SK-N-SH treated with all-trans-retinoic acid at 6 μM for 48 hours (cell line): ENCODE results near the gene NTM.

Experiments
- ATAC-seq: fragments of 200-7000 bp; cut with Tn5 transposase; 3 replicates; pipeline ENCODE4 v1.9.1; 2020; ENCODE audit warnings: mild to moderate bottlenecking, moderate library complexity
- ARNTL ChIP-seq: fragments of 450-650 bp; formaldehyde crosslinking; IDR thresholded peaks from 2 replicates; pipeline ENCODE4 v1.5.0; 2020; ENCODE audit warnings: low read depth, mild to moderate bottlenecking, moderate library complexity, borderline replicate concordance
- BACH2 ChIP-seq: fragments of 250-450 bp; sonication (Bioruptor Pico); IDR thresholded peaks from 2 replicates; pipeline ENCODE4 v1.9.0; 2021; ENCODE audit warnings: mild to moderate bottlenecking, borderline replicate concordance
- CSDC2 ChIP-seq: fragments of 250-450 bp; sonication (Bioruptor Pico); IDR thresholded peaks from 2 replicates; pipeline ENCODE4 v1.5.0; 2020; ENCODE audit warnings: mild to moderate bottlenecking, moderate library complexity
- ESRRG ChIP-seq: fragments of 250-450 bp; sonication (Bioruptor Pico); IDR thresholded peaks from 2 replicates; pipeline ENCODE4 v1.6.1; 2021; ENCODE audit warnings: mild to moderate bottlenecking
- ISL1 ChIP-seq: fragments of 250-450 bp; sonication (Bioruptor Pico); IDR thresholded peaks from 2 replicates; pipeline ENCODE4 v2.1.2; 2022; ENCODE audit warnings: mild to moderate bottlenecking, moderate library complexity
- OSR1 ChIP-seq: fragments of 250-450 bp; sonication (Bioruptor Pico); IDR thresholded peaks from 2 replicates; pipeline ENCODE4 v1.8.0; 2022; ENCODE audit warnings: moderate library complexity, mild to moderate bottlenecking, inconsistent platforms
- PPARA ChIP-seq: fragments of 250-450 bp; sonication (Bioruptor Pico); IDR thresholded peaks from 2 replicates; pipeline ENCODE4 v1.5.0; 2020; ENCODE audit warnings: mild to moderate bottlenecking, borderline replicate concordance
- RARB ChIP-seq: fragments of 250-450 bp; sonication (Bioruptor Pico); IDR thresholded peaks from 2 replicates; pipeline ENCODE4 v1.8.0; 2021; ENCODE audit warnings: mild to moderate bottlenecking, moderate library complexity
- SNAI2 ChIP-seq: fragments of 250-450 bp; sonication (Bioruptor Pico); IDR thresholded peaks from 2 replicates; pipeline ENCODE4 v1.5.0; 2020; ENCODE audit warnings: mild to moderate bottlenecking, moderate library complexity
- TCF4 ChIP-seq: fragments of 250-450 bp; sonication (Bioruptor Pico); IDR thresholded peaks from 2 replicates; pipeline ENCODE4 v1.8.0; 2021; ENCODE audit warnings: mild to moderate bottlenecking, moderate library complexity, borderline replicate concordance
- TOX ChIP-seq: fragments of 250-450 bp; sonication (Bioruptor Pico); IDR thresholded peaks from 2 replicates; pipeline ENCODE4 v1.8.0; 2021; ENCODE audit warnings: mild to moderate bottlenecking, moderate library complexity, borderline replicate concordance
- ZC3H10 ChIP-seq: fragments of 250-450 bp; sonication (Bioruptor Pico); IDR thresholded peaks from 2 replicates; pipeline ENCODE4 v1.5.1; 2021; ENCODE audit warnings: mild to moderate bottlenecking, moderate library complexity
- ZFP3 ChIP-seq: fragments of 250-450 bp; sonication (Bioruptor Pico); IDR thresholded peaks from 2 replicates; pipeline ENCODE4 v1.5.0; 2020; ENCODE audit warnings: mild to moderate bottlenecking, moderate library complexity
- ZFP30 ChIP-seq: fragments of 450-650 bp; formaldehyde crosslinking; IDR thresholded peaks from 2 replicates; pipeline ENCODE4 v1.5.0; 2022; ENCODE audit warnings: mild to moderate bottlenecking, moderate library complexity
- ZNF565 ChIP-seq: fragments of 450-650 bp; formaldehyde crosslinking; conservative IDR thresholded peaks from 2 replicates; pipeline ENCODE4 v1.5.0; 2020; ENCODE audit warnings: low read depth, mild to moderate bottlenecking, moderate library complexity
- ZNF70 ChIP-seq: fragments of 450-650 bp; formaldehyde crosslinking; IDR thresholded peaks from 2 replicates; pipeline ENCODE4 v1.5.0; 2020; ENCODE audit warnings: mild to moderate bottlenecking, moderate library complexity
- ZNF8 ChIP-seq: fragments of 450-650 bp; formaldehyde crosslinking; IDR thresholded peaks from 2 replicates; pipeline ENCODE4 v1.5.0; 2020; ENCODE audit warnings: mild to moderate bottlenecking, moderate library complexity
- TF ChIP-seq, protein P1 (sequence below): fragments of 250-450 bp; sonication (Bioruptor Pico); IDR thresholded peaks from 2 replicates; pipeline ENCODE4 v1.8.0; 2020; ENCODE audit warnings: mild to moderate bottlenecking, moderate library complexity, borderline replicate concordance
- TF ChIP-seq, protein P2 (sequence below): fragments of 250-450 bp; sonication (Bioruptor Pico); IDR thresholded peaks from 2 replicates; pipeline ENCODE4 v1.8.0; 2021; ENCODE audit warnings: low read depth, mild to moderate bottlenecking, moderate library complexity, borderline replicate concordance

NTM gene

DNA sequence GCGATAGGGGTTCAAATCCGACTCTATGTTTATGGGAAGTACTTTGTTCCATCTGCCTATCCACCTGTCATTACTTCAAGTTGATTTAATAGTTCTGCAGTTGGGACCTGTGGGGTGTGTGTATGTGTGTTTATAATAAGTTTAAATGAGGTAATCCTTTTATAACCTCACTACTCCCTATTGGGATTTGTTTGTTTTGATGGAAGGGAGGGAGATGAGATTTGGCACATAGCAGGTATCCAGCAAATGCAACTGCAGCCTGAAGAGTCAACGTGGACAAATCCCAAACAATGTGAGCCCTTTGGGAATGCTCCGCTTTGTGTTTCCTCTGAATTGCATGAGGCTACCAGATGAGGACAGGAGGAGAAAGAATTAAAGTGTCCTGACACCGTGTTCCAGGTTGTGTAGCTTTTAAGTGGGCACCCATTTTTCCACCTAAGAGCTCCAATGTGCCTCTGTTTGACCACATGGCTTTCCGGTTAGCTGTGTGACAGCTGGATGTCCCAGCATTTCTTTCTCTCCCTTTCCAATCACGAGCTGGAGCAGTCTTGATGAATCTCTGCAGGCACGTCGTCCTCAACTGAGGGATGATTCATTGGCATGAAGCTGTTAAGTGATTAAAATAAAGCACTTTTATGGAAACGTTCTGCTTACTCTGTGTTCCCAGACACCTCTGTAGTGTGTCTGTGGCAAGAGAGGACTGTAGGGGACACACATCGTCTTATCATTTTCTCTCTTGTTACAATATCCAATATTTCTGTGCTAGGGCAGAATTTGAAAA, 610.7 kb downstream of the NTM start (continued):
- TF ChIP-seq, protein P1, sequence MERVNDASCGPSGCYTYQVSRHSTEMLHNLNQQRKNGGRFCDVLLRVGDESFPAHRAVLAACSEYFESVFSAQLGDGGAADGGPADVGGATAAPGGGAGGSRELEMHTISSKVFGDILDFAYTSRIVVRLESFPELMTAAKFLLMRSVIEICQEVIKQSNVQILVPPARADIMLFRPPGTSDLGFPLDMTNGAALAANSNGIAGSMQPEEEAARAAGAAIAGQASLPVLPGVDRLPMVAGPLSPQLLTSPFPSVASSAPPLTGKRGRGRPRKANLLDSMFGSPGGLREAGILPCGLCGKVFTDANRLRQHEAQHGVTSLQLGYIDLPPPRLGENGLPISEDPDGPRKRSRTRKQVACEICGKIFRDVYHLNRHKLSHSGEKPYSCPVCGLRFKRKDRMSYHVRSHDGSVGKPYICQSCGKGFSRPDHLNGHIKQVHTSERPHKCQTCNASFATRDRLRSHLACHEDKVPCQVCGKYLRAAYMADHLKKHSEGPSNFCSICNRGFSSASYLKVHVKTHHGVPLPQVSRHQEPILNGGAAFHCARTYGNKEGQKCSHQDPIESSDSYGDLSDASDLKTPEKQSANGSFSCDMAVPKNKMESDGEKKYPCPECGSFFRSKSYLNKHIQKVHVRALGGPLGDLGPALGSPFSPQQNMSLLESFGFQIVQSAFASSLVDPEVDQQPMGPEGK (CRISPR knock-in tag): no peak
- TF ChIP-seq ARNTL (no peak), ZC3H10 (no peak), ZNF565 (CRISPR knock-in tag) (no peak)

GRCh38 chr11:131982154-131982553, 611.7 kb downstream of the NTM start:
- TF ChIP-seq ZFP3 (CRISPR knock-in tag) (no peak), ZNF8 (no peak), ISL1 (CRISPR knock-in tag) (no peak), SNAI2 (CRISPR knock-in tag) (no peak)
- TF ChIP-seq, all 23 proteins: peak for 0
- no peak for ATAC-seq

DNA sequence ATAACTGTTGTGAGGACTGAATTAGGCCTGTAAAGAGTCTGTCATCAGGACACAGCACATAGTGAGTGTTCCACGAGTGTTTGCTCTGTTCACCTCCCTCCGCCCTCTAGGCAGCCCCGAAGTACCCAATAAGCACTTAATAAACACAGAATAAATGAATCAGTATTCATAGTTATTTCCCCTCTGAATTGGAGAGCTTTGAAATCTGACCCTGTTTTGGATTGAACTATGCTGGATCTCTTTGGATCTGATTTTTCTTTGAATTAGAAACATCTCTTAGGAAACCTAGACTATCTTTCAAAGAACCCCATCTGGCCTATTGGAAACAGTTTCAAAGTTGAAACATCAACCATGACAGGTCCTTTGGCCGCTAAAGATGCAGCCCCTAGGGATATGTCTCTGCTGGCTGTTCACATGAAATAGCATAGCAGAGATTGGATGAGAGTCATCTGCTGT, 615.5 kb downstream of the NTM start:
- no peak for ATAC-seq
- TF ChIP-seq ZFP30: no peak
- TF ChIP-seq TCF4 (CRISPR knock-in tag): no peak
- TF ChIP-seq, protein P1 (CRISPR knock-in tag): no peak
- TF ChIP-seq, all 23 proteins: peak for 0

GRCh38 chr11:131987703-131988102, 617.3 kb downstream of the NTM start:
- TF ChIP-seq RARB (no peak), TCF4 (CRISPR knock-in tag) (no peak), ZFP30 (no peak), ZNF565 (CRISPR knock-in tag) (no peak), TOX (no peak)
- ATAC-seq: no peak

DNA sequence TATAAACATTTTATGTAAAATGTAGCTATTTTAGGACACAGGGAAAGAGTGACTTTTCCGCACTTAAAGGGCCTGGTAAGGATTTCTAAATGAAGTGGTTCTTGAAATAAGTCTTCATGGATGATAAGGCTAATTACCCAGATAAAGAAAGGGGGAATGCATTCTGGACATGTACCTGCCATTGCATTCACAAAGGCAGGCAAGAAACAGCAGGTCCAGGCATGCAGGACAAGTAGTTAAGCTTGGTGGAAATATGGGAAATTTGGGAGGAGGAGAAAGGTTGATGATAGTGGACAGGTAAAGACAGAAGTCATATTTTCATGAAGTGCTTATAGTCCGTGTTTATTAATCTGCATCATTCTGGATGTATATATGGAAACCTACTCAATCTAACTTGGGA, 621.2 kb downstream of the NTM start:
- TF ChIP-seq OSR1 (no peak), ESRRG (CRISPR knock-in tag) (no peak), SNAI2 (CRISPR knock-in tag) (no peak), ZNF70 (CRISPR knock-in tag) (no peak), ZNF8 (no peak), ZC3H10 (no peak), ISL1 (CRISPR knock-in tag) (no peak), TOX (no peak), RARB (no peak), BACH2 (no peak), CSDC2 (no peak), TCF4 (CRISPR knock-in tag) (no peak), ZFP30 (no peak)
- TF ChIP-seq, protein P1 (CRISPR knock-in tag): no peak
- no peak for ATAC-seq

DNA sequence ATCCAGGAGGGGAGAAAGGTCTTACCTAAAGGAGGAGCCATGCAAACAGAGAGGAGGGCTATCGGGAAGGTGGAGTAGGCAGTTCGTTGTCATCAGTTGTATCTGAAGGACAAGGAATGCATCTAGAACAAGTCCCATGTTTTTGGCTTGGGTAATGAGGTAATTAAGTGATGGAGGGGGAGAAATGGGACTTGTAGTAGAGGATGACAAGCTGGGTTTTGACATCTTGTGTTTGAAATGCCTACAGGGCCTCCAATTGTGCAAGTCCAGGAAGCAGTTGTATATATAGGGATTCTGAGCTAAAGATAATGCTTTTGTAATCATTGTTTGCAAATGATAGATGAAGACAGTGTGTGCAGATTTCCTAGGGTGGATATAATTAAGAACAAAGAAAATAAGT, 622.8 kb downstream of the NTM start:
- no peak for ATAC-seq

More for the DNA sequence above, 622.8 kb downstream of the NTM start:
- no peak for TF ChIP-seq RARB
- no peak for TF ChIP-seq ESRRG (CRISPR knock-in tag)
- TF ChIP-seq, protein P2, sequence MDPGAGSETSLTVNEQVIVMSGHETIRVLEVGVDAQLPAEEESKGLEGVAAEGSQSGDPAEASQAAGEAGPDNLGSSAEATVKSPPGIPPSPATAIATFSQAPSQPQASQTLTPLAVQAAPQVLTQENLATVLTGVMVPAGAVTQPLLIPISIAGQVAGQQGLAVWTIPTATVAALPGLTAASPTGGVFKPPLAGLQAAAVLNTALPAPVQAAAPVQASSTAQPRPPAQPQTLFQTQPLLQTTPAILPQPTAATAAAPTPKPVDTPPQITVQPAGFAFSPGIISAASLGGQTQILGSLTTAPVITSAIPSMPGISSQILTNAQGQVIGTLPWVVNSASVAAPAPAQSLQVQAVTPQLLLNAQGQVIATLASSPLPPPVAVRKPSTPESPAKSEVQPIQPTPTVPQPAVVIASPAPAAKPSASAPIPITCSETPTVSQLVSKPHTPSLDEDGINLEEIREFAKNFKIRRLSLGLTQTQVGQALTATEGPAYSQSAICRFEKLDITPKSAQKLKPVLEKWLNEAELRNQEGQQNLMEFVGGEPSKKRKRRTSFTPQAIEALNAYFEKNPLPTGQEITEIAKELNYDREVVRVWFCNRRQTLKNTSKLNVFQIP (CRISPR knock-in tag): no peak
- no peak for TF ChIP-seq PPARA
- TF ChIP-seq, protein P1 (CRISPR knock-in tag): no peak
- no peak for TF ChIP-seq OSR1
- TF ChIP-seq ZNF565 (CRISPR knock-in tag): no peak
- no peak for TF ChIP-seq ZFP30
